GM23248 (cell line): ENCODE results near the gene ACRV1. TPM values are rescaled to one million over a fixed set of nuclear protein-coding genes. Genes with fewer than 3 reads are reported as not detected.

Source experiments
- DNase-seq: peaks from one replicate; pipeline ENCODE4 v3.0.0-alpha.2; 2015
- H2AFZ ChIP-seq: fragments of 200-600 bp; sonication (generic); 2 replicates; pipeline ENCODE4 v1.6.1; 2016; ENCODE audit warnings: antibody characterized with exemption
- H3F3A ChIP-seq: fragments of 200-600 bp; sonication (generic); 2 replicates; pipeline ENCODE4 v1.6.1; 2016; ENCODE audit warnings: mild to moderate bottlenecking, antibody characterized with exemption, mixed run types; ENCODE audit not compliant: insufficient read depth
- H3K27ac ChIP-seq: fragments of 200-600 bp; sonication (generic); 2 replicates; pipeline ENCODE4 v1.5.1; 2016; ENCODE audit warnings: mild to moderate bottlenecking
- H3K27me3 ChIP-seq: fragments of 200-600 bp; sonication (generic); replicated peaks from 2 replicates; pipeline ENCODE4 v1.6.1; 2016; ENCODE audit warnings: mild to moderate bottlenecking; ENCODE audit not compliant: insufficient read depth
- H3K36me3 ChIP-seq: fragments of 200-600 bp; sonication (generic); 2 replicates; pipeline ENCODE4 v1.6.1; 2016; ENCODE audit warnings: low read depth, mild to moderate bottlenecking
- H3K4me1 ChIP-seq: fragments of 200-600 bp; sonication (generic); 2 replicates; pipeline ENCODE4 v1.6.1; 2016; ENCODE audit warnings: mild to moderate bottlenecking; ENCODE audit not compliant: insufficient read depth
- H3K4me2 ChIP-seq: fragments of 200-600 bp; sonication (generic); one replicate; pipeline ENCODE4 v1.6.1; 2016; ENCODE audit warnings: mild to moderate bottlenecking; ENCODE audit not compliant: unreplicated experiment
- H3K4me3 ChIP-seq: fragments of 200-600 bp; sonication (generic); 2 replicates; pipeline ENCODE4 v1.5.1; 2016; ENCODE audit warnings: mild to moderate bottlenecking
- H3K79me2 ChIP-seq: fragments of 200-600 bp; sonication (generic); 2 replicates; pipeline ENCODE4 v1.6.1; 2016; ENCODE audit warnings: mild to moderate bottlenecking; ENCODE audit not compliant: insufficient read depth
- H3K9ac ChIP-seq: fragments of 200-600 bp; sonication (generic); 2 replicates; pipeline ENCODE4 v1.6.1; 2016; ENCODE audit warnings: mild to moderate bottlenecking
- H3K9me2 ChIP-seq: fragments of 200-600 bp; sonication (generic); 2 replicates; pipeline ENCODE4 v1.6.1; 2016; ENCODE audit warnings: mixed run types, mild to moderate bottlenecking, moderate library complexity; ENCODE audit not compliant: insufficient read depth
- H3K9me3 ChIP-seq: fragments of 200-600 bp; sonication (generic); one replicate; pipeline ENCODE4 v1.6.1; 2017; ENCODE audit warnings: low read depth
- H4K20me1 ChIP-seq: fragments of 200-600 bp; sonication (generic); 2 replicates; pipeline ENCODE4 v1.6.0; 2016; ENCODE audit not compliant: insufficient read depth
- EZH2 ChIP-seq: fragments of 200-600 bp; sonication (generic); IDR thresholded peaks from 2 replicates; pipeline ENCODE4 v1.6.1; 2018; ENCODE audit warnings: antibody characterized with exemption, mild to moderate bottlenecking; ENCODE audit not compliant: insufficient read depth, poor library complexity, severe bottlenecking
- EZH2phosphoT487 ChIP-seq: fragments of 200-600 bp; sonication (generic); IDR thresholded peaks from 2 replicates; pipeline ENCODE4 v1.6.1; 2018; ENCODE audit warnings: antibody characterized with exemption, moderate library complexity, mild to moderate bottlenecking, low read depth; ENCODE audit not compliant: insufficient read depth
- WGBS, 2 experiments: methylation state at CpG; one replicate each; pipeline ENCODE4 v1.1.6; 2015 to 2017; ENCODE audit warnings: low lambda C conversion rate in 2 of 2, low coverage in 1 of 2; ENCODE audit errors: missing lambda C conversion rate in 2 of 2; 5-methylcytosine and 5-hydroxymethylcytosine counted together
- in situ Hi-C: fragments of 300-500 bp; cut with MboI; formaldehyde crosslinking; loops from 2 replicates; pipeline ENCODE4 v1.15.0; 2020
- polyA plus RNA-seq: library from polyadenylated mRNA; unstranded; fragments of >200 nt; fragmentation: Nextera tagmentation; extraction: Ambion mirVana; gene quantifications from 2 replicates; pipeline ENCODE4 v1.2.1, GENCODE V29; 2016
- total RNA-seq: library from RNA; depleted of rRNA; stranded (reverse); fragments of >200 nt; shearing (Covaris generic); gene quantifications from 2 replicates; pipeline ENCODE4 v1.2.3, GENCODE V29; 2014

Gene ACRV1
- total and polyA plus RNA-seq, 2 experiments from 2014 or later, result 0.10 TPM; not detected in 1

GRCh38 chr11:125701858-125702621, 21.4 kb upstream of the ACRV1 start:
- 14 to 17% methylated on average over 6 of the region's 6 CpGs for WGBS, 2 experiments
- Histone ChIP-seq H3K36me3 (no peaks in the 10 kb centered on the region), H2AFZ (no peak overlapping the region), H4K20me1 (no peaks in the 10 kb centered on the region), H3K4me2 (no peak overlapping the region), H3K27ac (no peak overlapping the region), H3K79me2 (no peaks in the 10 kb centered on the region), H3K4me1 (no peaks in the 10 kb centered on the region), H3K9me3 (no peaks in the 10 kb centered on the region), H3K4me3 (no peak overlapping the region), H3K9ac (no peak overlapping the region), H3K27me3 (peaks cover 14% of the 10 kb centered on the region), H3K9me2 (no peaks in the 10 kb centered on the region), H3F3A (no peaks in the 10 kb centered on the region)
- DNase-seq, result no peak
- in situ Hi-C loops, result no loop called here
- no peak for TF ChIP-seq EZH2phosphoT487
- no peak for TF ChIP-seq EZH2

- Histone ChIP-seq H3K4me3 (no peak overlapping the region), H3K9ac (no peak overlapping the region), H3K4me1 (no peaks in the 10 kb centered on the region), H3K9me2 (no peaks in the 10 kb centered on the region), H3K36me3 (no peaks in the 10 kb centered on the region), H3F3A (no peaks in the 10 kb centered on the region), H4K20me1 (no peaks in the 10 kb centered on the region), H3K27me3 (peaks cover 10% of the 10 kb centered on the region; the same call in 1 of the 2 replicates), H2AFZ (no peak overlapping the region), H3K9me3 (no peaks in the 10 kb centered on the region), H3K79me2 (no peaks in the 10 kb centered on the region), H3K27ac (no peak overlapping the region), H3K4me2 (no peak overlapping the region)
- in situ Hi-C loops, result no loop called here
- WGBS, 2 experiments, result 62 to 63% methylated on average over 6 of the region's 6 CpGs
- no peak for DNase-seq
- TF ChIP-seq EZH2phosphoT487 (no peak), EZH2 (no peak)
These were observed 20.5 kb upstream of the ACRV1 start for GRCh38 chr11:125701018-125701610.

GRCh38 chr11:125694951-125695350, 14.3 kb upstream of the ACRV1 start:
- Histone ChIP-seq H3K4me2 (no peak overlapping the region), H3K36me3 (no peaks in the 10 kb centered on the region), H2AFZ (no peak overlapping the region), H3K9me2 (no peaks in the 10 kb centered on the region), H3K27ac (no peak overlapping the region), H3K4me1 (no peaks in the 10 kb centered on the region), H3K27me3 (peaks cover 10% of the 10 kb centered on the region; the same call in 1 of the 2 replicates), H3K79me2 (no peaks in the 10 kb centered on the region), H3F3A (no peaks in the 10 kb centered on the region), H4K20me1 (no peaks in the 10 kb centered on the region), H3K9me3 (no peaks in the 10 kb centered on the region), H3K4me3 (no peak overlapping the region), H3K9ac (no peak overlapping the region)
- WGBS, 2 experiments, result 51 to 59% methylated on average over 2 of the region's 2 CpGs
- in situ Hi-C loops, result no loop called here
- no peak for DNase-seq
- TF ChIP-seq EZH2phosphoT487 (no peak), EZH2 (no peak)

GRCh38 chr11:125692887-125693286, 12.2 kb upstream of the ACRV1 start:
- H2AFZ ChIP-seq, result no peak overlapping the region
- H3K4me3 ChIP-seq, result no peak overlapping the region
- H4K20me1 ChIP-seq, result no peaks in the 10 kb centered on the region
- H3K79me2 ChIP-seq, result no peaks in the 10 kb centered on the region
- no peaks in the 10 kb centered on the region for H3K9me3 ChIP-seq
- H3K27ac ChIP-seq, result no peak overlapping the region
- TF ChIP-seq EZH2 (no peak), EZH2phosphoT487 (no peak)
- no peaks in the 10 kb centered on the region for H3K9me2 ChIP-seq
- WGBS, 2 experiments, result 34 to 51% methylated on average over 5 of the region's 5 CpGs
- no peaks in the 10 kb centered on the region for H3K4me1 ChIP-seq
- in situ Hi-C loops, result no loop called here
- no peaks in the 10 kb centered on the region for H3F3A ChIP-seq
- no peaks in the 10 kb centered on the region for H3K27me3 ChIP-seq
- H3K36me3 ChIP-seq, result no peaks in the 10 kb centered on the region
- no peak overlapping the region for H3K9ac ChIP-seq
- no peak overlapping the region for H3K4me2 ChIP-seq
- no peak for DNase-seq
